GM18858 (cell line): ENCODE measurements around the gene AHNAK2.
A peak's percentile ranks its signal among the peaks of the same experiment; 100 is the strongest.
"Not testable (repeated sequence)": the region's sequence is repeated elsewhere in the genome, so short reads cannot be mapped to it uniquely, and the experiment has no call there.

ENCODE experiments used
- ATAC-seq: cut with Tn5 transposase; IDR thresholded peaks from one replicate; pipeline ENCODE4 v1.9.1; 2021; ENCODE audit not compliant: unreplicated experiment

The AHNAK2 gene

GRCh38 chr14:104928391-104929133, 49.6 kb downstream of the AHNAK2 start:
- ATAC-seq: no peak

GRCh38 chr14:104927901-104928300, 50.3 kb downstream of the AHNAK2 start:
- ATAC-seq: no peak

- no peak for ATAC-seq
These were observed 50.8 kb downstream of the AHNAK2 start for GRCh38 chr14:104927432-104927816.

- ATAC-seq: peak; percentile 87
These were observed 51.3 kb downstream of the AHNAK2 start for GRCh38 chr14:104926619-104927431.

- ATAC-seq: no peak
These were observed 52.1 kb downstream of the AHNAK2 start for GRCh38 chr14:104925855-104926609.

GRCh38 chr14:104925214-104925854, 52.8 kb downstream of the AHNAK2 start:
- no peak for ATAC-seq

GRCh38 chr14:104924421-104925213, 53.6 kb downstream of the AHNAK2 start, which contains the start of gene PLD4:
Gene PLD4, plus strand, starts transcription at chr14:104924879. Its CDS starts 2,262 bp downstream, at chr14:104927141.
- no peak for ATAC-seq

- no peak for ATAC-seq
These were observed 54.3 kb downstream of the AHNAK2 start for GRCh38 chr14:104923640-104924420.

GRCh38 chr14:104919993-104920315, 58.2 kb downstream of the AHNAK2 start:
- no peak for ATAC-seq

- ATAC-seq: not testable (repeated sequence)
These were observed 58.8 kb downstream of the AHNAK2 start for GRCh38 chr14:104919152-104919992.

GRCh38 chr14:104917993-104918392, 60.2 kb downstream of the AHNAK2 start:
- ATAC-seq: no peak

- no peak for ATAC-seq
These were observed 61.1 kb downstream of the AHNAK2 start for GRCh38 chr14:104917116-104917515.

- ATAC-seq: no peak
These were observed 64.7 kb downstream of the AHNAK2 start for GRCh38 chr14:104913435-104913834.

- no peak for ATAC-seq
These were observed 66.1 kb downstream of the AHNAK2 start for GRCh38 chr14:104912053-104912452.

- ATAC-seq: no peak
These were observed 69.9 kb downstream of the AHNAK2 start for GRCh38 chr14:104908303-104908702.

GRCh38 chr14:104905579-104905933, 72.6 kb downstream of the AHNAK2 start:
- not testable (repeated sequence) for ATAC-seq

GRCh38 chr14:104904650-104905578, 73.3 kb downstream of the AHNAK2 start:
- ATAC-seq: not testable (repeated sequence)

- no peak for ATAC-seq
These were observed 74.2 kb downstream of the AHNAK2 start for GRCh38 chr14:104903990-104904389.
